CD4-positive, alpha-beta T cell treated with Interleukin-10 for 1 hour (primary cell): Measurements from ENCODE around the gene TEAD1.

ENCODE experiments used
- DNase-seq: peaks from one replicate; pipeline ENCODE4 v3.0.0-alpha.2; 2020

The TEAD1 gene

DNA sequence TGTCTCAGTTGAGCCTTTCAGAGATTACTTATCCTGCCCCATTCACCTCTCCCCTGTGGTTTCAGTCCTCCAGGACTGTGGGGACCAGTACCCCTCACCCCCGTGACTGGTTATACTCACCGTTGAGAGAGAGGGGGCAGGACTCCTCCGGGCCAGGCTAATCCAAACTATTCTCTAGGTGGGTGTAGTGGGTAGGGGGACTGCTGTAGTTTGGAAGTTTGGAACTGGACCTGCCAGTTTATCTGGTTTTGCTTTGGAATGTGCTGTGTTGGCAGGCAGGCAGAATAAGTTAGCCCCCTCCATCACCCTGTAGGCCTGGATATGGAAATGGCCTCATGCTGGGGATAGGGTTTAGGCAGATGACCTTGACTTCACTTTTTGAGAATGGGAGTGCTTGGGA, 13.5 kb downstream of the TEAD1 start:
- no peak for DNase-seq

DNA sequence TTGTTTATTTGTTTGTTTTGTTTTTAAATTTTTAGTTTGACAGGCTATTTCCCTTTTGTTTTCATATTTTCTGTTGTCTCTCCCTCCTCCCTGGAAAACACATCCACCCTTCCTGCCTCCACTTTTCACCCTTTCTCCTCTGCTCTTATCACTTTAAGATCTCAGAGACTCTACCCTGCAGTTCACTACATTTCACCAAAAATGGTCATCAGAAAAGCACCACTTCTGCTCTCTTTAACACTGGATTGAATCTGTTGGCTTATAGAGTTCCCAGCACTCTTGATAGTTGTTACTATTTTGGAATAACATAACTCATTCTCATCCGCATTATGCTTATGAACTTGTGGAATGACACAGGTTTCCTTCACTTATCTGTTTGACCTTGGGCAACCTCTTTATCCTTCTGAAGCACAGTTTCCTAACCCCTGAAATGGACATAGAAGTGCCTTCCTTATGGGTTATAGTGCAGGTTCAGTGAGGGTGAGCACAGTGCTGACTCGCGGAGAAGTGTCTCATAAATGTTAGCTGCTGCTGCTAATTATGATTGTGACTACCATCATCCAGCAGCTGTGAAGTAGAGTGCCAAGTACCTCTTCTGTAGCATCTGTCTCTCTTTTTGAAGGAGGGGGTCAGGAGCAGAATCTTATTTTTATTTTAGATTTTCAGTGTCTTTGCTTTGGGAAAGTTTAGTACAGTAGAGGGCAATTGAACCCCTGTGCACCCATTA, 15.0 kb downstream of the TEAD1 start:
- no peak for DNase-seq

GRCh38 chr11:12690663-12691062, 16.4 kb downstream of the TEAD1 start:
- DNase-seq = no peak

DNA sequence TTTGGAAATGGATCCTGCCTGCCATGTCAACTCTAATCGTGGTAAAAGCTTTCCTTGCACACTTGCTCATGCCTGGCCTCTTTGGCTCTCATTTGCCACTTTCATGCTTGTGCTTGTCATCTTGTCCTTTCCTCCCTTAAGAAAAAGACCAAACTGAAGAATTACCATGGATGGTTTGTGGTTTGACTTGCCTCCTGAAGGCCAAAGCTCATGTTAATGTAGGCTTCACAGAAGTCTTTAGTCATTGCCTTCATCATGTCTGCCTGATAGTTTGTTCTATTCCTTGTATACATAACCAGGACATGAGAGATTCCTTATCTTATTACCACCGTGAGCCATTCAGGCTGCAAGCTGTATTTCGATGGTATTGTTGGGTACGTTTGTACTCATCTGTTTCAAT, 17.3 kb downstream of the TEAD1 start:
- no peak for DNase-seq

DNA sequence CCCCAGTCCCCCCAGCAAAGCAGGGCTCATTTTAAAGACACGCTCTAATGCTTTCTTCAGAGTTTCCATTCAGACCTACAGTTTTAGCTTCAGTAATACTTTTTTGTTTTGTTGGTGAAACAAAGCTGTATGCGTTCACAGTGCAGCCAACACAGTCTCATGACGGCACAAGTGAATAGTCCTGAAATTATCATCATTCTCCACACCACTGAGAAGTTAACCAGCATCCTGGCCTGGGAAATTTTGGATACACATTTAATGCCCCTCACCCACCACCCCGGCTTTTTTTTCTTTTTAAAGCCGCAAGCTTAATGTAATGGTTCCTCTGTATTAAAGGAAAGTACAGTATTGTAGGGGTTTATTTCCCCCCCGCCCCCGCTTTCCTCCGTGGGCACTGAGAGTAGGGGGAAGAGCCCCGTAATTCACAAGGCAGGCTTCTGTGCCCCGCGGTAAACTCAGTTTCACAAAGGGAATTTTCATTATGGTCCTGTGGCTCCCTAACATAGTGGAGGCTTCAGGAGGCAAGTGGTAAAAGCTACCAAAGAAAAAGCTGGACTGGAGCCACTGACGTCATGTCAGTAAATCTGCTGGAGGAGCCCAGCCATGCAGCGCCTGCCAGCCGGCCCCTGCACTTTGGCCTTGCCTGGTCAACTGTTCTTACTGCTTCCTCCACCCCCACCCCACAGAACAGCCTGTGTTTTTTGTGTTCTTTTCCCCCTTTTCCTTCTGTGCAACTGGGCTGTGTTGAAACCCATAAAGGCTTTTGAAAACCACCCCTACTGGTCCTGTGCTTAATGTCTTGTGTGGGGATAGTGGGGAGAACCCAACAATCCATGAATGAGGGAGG, 18.2 kb downstream of the TEAD1 start:
- DNase-seq = no peak

GRCh38 chr11:12693094-12693478, 18.9 kb downstream of the TEAD1 start:
- no peak for DNase-seq

DNA sequence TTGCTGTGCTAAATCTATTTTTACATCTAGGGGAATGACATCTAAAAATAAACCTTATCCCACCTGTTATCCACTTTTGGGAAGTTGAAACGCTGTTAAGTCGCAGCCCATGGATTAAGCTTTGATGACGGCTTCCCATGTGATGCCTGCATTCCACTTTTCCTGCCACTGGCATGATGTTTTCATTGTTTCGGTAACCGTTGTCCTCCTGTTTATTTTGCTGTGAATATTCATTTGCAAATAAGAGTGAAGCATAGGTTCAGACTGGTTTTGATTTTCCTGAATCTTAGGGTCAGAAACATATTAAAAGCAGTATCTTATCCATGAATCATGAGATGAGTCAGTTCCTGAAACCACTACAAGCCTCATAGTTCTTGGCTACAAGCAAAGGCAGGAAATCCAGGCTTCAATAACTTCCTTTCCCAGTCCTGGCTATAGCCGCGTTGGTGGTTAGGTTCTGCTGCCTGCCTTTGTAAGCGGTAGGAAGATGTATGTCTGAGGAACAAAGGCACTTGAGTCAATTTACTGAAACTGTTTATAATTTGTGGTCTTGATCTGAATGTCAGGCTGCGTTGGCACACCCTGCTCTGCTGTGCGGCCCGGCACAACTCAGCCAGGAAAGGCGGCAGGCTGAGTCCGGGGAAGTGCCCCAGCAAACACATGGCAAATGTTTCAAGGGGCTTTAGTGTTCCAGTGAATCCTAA, 19.4 kb downstream of the TEAD1 start:
- no peak for DNase-seq

GRCh38 chr11:12694183-12694531, 19.9 kb downstream of the TEAD1 start:
- no peak for DNase-seq

GRCh38 chr11:12695221-12695794, 21.1 kb downstream of the TEAD1 start:
- DNase-seq = no peak

DNA sequence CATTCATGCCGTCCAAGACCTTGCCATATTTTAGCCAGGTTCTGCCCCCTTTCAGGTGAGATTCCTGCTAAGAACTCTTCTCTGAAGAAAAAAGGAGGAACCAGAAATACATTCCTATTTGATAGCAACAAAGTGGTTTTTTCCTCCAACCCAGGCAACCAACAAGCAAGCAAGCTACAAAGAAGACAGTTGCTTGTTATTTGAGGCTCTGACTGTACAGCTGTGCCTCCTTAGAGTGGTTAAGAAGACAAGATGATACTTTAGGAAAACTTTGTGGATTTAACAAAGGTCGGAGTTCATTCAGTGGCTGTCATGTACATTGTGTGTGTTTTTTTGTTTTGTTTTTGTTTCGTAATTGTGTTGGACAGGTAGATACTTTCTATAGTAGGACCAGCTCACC, 21.7 kb downstream of the TEAD1 start:
- DNase-seq = no peak

DNA sequence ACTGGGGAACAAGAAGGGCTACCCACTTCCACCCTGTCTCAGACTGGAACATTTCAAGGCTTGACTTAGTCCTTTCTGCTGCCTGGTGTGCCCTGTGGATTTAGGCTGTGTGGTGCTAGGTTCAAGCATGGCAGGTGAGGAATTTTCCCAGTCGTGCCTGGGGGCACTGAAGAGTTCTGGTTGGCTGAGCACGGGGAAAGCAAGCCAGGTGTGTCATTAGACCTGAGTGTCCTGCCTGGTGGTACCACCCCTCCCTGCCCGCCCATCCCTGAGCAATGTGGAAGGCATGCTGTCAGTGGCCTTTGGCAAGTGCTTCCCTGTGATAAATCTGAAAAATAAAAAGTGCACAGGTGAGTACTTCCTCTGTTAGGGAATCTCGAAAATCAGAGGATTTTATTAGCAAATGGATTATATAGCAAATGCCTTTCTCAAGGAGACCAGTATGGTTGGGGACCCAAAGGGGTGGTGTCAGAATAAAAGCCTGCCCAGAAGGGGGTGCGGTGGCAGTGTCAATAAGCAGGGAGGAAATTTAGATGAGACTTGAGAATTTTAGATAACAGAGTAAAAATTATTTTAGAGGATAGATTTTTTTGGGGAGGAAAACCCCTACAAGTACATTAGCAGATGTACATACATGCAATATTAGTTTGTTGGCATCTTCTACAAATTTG, 22.8 kb downstream of the TEAD1 start:
- no peak for DNase-seq

DNA sequence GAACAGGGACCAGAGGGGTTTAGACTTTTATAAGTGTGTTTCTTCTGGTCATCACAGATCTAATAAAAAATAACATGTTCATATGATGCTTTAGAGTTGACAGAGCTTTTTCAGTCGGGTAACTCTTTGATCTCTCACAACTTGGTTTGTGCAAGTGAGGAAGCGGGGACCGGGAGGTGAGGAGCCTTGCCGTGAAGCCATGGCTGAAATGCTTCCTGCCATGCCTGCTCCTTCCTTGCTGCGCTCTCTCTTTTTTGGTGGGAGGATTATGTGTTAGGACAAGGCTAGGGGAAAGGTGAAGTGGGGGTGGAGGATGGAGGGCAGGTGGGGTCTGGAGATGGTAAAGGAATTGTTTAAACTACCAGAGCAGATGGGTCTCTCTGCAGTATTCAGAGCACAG, 23.8 kb downstream of the TEAD1 start:
- DNase-seq = no peak

DNA sequence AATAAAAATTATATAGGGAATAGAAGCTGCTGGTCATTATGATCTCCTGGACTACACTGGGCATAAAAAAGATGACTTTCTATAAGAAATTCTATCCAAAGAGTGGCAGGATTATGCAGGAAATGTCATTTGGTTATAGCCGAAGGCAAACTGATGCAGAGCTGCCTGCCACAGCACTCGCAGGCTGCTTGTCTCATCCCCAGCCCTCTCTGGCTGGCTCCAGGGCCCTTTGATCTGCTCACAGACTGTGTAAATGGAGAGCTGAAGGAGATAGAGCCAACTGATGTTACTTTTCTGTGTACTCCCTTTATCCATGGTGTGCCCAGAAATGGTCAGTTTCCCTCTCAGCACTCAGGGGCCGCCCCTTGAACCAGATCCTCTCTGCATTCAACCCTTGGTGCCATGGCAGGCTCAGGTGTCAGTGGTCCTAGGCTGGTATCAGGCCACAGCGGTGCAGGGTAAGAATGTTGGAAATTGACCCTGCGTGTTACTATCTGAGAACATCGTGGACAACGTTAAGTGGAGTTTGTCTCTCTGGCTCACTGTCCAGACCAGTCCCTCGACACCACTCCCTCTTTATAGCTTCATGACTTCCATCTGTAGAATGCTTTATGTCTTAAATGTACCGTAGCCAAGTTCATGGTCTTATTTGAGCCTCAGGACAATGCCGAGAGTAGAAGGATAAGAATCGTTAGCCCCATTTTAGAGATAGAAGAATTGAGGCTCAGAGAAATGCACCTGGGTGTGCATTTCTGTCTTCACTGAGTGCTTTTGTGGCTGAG, 27.8 kb downstream of the TEAD1 start:
- no peak for DNase-seq

DNA sequence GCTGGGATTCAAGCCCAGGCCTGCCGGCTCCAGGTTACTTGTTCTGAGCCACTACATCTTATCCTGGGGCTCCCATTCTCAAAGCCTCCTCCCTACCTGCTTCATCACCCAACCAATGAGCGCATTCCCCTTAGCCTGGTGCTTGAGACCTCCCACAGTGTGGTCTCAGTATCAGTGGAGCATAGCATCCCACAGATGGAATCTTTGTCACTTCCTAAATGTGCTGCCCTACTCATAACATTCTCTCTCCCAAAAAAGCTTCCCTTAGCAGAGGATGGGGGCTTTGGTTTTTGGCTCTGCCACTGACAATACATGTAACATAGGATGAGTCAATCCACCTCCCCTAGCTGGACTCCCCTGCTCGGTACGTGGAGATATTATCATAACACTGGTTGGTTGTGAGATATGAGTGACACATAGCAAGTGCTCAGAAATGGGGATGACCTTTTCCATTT, 28.8 kb downstream of the TEAD1 start:
- no peak for DNase-seq

GRCh38 chr11:12704049-12704448, 29.8 kb downstream of the TEAD1 start:
- no peak for DNase-seq

DNA sequence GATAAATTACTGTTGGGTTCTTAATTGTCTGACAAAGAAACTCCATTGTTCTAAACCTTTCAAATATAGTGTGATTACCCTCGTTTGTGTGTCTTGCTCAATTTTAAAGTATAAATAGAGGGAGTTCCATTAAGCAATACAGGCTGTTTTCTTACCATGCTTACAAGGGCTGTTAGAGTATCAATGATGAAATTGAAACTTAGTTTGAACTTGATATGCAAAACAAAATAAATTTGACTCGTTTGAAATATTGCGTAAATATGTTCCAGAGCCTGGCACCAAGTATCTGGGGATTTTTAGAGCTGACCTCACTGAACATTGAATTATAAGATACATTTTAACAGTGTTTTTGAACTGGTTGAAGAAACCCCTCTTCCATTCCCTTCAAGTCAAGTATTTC, 31.7 kb downstream of the TEAD1 start:
- DNase-seq = no peak

DNA sequence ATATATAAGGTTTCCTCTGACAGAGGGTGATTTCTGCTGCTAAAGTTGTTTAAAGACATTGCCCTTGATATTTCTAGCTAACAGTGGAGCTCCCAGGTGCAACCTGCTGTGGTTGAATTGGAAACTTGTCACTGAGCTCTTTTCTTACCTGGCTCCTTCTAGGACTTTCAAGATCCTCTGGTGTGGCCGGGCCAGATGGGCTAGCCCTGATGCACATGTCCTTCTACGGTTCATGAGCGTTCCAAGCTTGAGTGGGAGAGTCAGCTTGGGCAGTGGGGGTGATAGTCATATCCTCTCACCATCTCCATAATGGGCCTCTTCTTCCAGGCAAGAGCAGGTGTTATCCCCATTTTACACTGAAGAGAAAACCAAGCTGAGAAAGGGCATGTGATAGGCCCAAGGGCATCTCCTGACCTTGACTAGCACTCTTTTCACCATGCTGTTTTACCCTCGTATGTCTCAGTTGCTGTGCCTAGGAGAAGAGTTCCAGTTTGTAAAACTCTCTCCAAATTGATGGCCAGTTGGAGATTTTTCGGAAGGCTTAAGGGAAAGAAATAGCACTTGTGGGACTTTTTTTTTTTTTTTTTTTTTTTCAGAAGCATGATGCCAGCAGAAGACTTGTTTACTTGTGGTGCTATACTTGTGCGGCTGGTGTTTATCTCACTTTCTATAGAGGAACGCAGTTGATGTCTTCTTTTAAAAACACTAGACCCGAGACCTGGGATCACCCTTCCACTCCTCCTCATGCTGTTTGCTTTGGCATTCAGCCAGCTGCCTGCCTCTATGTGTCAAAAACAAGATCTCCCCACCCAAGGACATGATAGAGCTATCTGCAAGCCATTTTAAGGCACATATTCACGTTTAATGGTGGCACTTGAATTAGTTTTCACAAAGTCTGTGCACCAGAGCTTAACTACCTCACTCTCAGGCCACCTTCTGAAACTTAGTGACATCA, 32.6 kb downstream of the TEAD1 start:
- DNase-seq = no peak

- DNase-seq = no peak
These were observed 33.3 kb downstream of the TEAD1 start for GRCh38 chr11:12707500-12707880.

DNA sequence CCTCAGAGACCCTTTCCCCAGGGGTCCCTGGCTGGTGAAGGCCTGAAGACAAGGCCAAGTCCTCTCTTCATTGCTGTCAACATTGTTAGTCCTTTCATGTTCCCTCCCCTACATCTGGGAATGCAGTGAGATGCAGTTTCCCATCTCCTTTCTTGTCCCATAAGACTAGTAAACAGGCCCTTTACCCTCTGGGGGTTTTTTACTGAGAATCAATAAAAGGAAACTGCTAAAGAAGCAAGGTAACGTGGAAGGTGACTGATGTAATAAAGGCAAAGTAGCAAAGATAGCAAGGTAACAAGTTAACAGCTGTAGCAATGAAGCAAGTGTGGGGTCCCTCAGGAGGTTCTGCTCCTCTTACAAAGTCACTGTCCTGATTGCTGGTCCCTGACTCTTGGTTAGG, 37.3 kb downstream of the TEAD1 start:
- DNase-seq = no peak

GRCh38 chr11:12712132-12712531, 37.9 kb downstream of the TEAD1 start:
- DNase-seq = no peak

GRCh38 chr11:12715131-12715530, 40.9 kb downstream of the TEAD1 start:
- no peak for DNase-seq
